Stimulated activated CD8-positive, alpha-beta memory T cell treated with anti-CD3 and anti-CD28 coated beads, Interleukin-7, amount 100 ng/mL, for 1 hour (primary cell): ENCODE measurements around the gene SFXN3.

ENCODE experiments used
- DNase-seq, 2 donors: peaks; one replicate each; pipeline ENCODE4 v3.0.0-alpha.2; 2020; ENCODE audit warnings: low read depth in 2 of 2

Gene SFXN3

DNA sequence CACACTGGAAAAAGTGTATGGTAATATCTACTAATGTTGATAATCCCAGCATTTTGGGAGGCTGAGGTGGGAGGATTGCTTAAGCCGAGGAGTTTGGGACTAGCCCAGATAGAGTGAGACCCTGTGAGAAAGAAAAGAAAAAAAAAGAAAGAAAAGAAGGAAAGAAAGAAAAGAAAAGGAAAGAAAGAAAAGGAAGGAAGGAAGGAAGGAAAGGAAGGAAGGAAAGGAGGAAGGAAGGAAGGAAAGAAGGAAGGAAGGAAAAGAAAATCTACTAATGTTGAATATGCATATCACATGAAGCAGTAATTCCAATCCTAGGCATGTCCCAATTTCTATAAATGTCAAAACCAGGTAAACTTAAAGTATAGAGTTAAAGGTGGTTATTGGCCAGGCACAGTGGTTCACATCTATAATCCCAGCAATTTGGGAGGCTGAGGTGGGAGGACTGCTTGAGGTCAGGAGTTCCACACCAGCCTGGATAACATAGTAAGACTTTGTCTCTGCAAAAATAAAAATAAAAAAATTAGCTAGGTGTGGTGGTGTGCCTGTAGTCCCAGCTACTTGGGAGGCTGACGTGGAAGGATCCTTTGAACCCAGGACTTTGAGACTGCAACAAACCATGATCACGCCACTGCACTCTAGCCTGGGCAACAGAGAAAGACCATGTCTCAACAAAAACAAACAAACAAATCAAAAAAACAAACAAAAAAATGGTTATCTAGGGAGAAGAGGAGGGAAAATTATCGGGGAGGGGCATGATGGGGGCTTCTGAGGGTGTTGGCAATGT is 25.5 kb downstream of the SFXN3 start:
- no peak for DNase-seq

DNA sequence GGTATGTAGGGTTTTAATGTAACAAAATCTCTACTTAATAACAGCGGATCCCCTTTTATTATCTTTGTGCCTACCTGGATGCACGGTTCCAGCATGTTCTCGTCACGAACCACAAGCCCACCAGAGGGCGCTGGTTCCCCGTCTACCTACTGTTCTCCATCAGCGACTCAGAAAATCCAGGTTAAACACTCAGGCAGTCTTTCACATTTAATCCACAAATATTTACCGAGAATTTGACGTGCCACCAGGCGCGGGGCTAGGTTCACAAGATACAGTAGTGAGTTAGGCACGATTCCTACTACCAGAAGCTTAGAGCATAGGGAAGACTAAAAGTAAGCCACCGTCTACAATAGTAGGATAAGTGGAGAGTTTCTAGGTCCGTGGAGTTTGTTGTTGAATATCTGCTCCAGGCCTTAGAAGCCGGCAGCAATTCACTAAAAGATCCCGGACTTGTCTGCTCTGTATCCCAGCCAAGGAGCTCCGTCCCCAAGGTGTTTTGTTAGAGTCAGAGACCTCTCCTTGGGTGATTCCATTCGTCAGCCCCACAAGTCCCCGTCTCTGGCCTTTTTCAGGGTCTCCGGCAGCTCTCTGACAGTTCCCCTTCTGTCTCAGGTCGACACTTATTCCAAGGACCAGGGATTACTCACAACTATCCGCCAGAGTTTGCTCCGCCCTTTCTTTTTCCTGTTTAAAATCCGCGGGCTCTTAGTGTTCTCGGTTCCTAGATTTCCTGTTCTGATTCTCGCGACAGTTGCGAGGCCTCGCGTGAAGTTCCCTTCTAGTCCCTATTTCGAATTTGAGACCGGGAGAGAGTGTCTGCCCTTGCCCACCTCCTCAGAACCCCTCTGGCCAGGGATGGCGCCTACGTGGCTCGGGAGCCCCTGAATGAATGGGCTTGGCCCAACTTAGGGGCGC is 29.3 kb downstream of the SFXN3 start:
- peak; percentile 81 to 86 for DNase-seq

DNA sequence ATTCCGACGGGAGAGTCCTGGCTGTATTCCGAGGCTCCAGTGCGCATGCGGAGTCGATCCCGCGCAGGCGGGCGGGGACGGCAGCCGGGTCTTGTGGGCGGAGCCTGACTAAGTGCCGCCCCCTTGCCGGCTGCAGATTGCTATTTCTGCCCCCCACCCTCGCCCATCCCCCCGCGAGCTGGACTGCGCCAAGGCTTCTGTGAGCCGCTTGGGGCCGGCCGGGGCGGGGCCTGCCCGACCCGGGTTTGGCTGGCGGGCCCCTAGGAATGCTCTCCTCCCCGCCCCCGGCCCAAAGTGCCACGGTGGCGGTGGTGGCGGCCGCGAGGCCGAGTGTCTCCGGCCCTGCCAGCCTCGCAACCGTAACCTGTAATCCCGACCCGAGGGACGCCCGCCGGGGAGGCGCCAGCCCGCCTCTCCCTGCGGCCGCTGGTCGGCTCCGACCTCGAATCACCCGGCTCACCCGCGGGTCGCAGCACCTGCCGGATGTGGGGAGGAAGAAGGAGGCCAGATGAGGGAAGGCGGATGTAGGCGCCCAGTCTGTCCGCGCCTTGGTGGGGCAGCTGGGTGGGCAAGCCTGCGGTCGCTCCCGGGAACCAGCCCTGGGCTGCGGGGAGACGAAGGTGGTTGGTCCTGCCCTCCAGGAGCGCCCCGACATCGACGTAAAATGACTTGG is 30.1 kb downstream of the SFXN3 start:
- DNase-seq: peak; percentile 69 to 79

GRCh38 chr10:101061624-101062231 is 30.7 kb downstream of the SFXN3 start, which contains the start of gene KAZALD1:
Gene KAZALD1, plus strand, starts transcription at chr10:101061989. Its CDS starts 604 bp downstream, at chr10:101062593.
- no peak for DNase-seq

GRCh38 chr10:101062232-101063049 is 31.4 kb downstream of the SFXN3 start:
- no peak for DNase-seq

DNA sequence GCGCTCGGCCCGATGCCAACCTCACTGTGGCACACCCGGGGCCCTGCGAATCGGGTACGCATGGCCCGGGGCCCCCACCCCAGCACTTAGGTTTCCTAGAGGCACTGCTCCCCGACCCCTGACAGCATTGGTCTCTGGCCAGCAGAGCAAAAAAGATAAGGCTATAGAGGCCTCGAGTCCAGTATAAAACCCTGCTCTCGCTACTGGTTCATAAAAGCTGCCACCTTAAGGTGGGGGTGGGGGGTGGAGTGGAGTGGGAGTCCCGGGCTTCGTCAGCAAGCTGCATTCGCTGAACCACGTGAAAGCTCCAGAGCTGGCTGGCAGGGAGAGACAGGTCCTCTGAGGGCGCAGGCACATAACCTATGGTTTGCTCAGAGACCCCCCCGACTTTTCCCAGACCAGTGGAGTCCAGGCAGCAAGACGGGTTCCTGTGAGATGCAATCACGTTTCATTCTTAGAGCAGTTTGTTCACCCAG is 32.1 kb downstream of the SFXN3 start:
- DNase-seq: no peak

DNA sequence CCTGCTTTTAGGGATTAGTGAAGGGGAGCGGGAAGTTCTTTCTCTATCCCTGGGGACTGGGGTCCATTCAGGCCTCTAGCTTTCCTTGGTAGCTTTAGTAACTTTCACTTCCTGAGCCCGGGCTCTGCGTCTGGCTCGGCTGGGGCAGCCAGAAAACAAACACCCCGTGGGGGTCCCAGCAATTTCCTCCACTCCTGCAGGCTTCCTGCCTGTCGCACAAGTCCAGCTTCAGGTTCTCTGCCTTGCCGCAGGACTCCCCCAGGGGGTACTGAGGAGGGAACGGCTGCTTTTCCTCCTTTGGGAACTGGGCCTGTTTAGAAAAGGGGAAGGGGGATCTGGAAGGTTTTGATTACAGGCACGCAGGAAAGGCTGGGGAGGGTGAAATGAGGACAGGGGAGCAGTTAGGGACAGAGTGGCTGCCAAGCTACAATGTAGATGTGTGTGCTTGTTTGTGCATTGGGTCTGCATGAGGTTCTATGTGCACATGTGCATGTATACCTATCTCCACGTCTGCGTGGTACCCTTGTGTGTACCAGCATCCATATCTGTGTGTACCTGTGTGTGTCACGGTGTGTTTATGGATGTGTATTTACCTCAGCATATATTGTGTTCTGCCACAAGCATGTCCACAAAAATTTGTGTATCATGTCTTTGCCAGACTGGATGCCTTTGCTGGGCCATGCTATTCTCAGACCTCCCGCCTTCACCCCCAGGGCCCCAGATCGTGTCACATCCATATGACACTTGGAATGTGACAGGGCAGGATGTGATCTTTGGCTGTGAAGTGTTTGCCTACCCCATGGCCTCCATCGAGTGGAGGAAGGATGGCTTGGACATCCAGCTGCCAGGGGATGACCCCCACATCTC is 32.7 kb downstream of the SFXN3 start:
- no peak for DNase-seq

- no peak for DNase-seq
Observed at GRCh38 chr10:101064415-101065030, 33.5 kb downstream of the SFXN3 start.

DNA sequence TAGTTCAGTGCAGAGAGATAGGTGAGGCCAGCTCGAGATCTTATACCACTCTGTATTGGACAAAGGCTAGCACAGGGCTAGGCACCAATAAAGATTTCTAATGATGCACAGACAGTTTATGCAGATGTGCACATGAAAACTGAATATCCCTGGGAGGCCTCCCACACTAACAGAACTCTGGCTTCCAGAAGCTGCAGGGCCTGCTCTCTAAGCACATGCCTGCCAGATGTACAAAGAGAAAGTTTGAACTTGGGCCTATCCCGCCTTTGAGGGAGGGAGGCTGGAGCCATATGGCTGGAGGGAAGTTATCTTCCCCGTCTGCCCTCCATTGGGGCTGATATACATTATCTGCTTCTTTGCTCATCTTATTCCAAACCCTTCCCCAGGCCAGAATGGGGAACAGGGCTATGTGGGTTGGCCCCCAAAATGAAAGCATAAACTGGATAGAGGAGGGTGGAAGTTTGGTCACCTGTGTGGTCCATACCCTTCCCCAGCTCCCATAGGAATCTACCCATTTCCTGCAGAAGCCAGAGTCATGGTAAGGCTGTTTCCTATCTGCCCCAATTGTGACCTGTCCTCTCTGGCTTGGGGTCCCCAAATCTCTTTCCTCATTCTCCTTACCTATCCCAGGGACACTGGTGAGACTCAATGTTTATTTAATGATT is 34.6 kb downstream of the SFXN3 start:
- no peak for DNase-seq

DNA sequence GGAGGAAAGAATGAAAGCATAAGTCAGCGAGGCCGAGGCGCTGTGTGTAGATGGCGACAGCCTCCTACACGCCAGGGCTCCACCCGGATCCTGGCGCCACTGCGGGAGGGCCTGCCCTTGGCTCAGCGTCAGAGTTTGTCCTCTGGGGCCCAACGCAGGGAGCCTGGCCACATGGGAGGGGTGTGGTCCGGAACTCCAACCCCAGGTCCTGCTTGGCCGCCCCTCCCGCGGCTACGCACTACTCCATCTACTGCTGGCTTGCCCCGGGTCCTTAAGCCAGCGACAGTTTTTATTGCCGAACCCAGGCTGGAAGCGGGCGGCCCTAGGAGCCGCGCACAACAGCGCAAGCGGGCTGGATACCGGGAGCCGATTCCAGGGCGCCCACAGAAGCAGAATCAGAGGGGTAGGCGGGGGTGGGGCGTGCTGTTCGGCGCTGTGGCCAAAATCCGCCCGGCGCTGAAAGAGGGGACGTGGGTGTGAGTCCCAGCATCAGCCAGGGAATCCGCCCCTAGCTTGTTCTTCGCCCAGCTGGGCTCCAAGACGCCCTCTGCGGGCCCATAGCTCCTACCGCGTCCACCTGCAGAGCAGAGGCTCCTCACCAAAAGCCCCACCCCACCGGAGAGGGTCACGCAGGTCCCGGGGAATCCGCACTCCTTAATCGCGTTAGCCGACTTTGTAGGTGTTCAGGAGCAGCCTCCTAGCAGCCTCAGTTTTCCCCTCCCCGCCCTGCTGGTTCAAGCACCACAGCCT is 35.3 kb downstream of the SFXN3 start:
- no peak for DNase-seq

DNA sequence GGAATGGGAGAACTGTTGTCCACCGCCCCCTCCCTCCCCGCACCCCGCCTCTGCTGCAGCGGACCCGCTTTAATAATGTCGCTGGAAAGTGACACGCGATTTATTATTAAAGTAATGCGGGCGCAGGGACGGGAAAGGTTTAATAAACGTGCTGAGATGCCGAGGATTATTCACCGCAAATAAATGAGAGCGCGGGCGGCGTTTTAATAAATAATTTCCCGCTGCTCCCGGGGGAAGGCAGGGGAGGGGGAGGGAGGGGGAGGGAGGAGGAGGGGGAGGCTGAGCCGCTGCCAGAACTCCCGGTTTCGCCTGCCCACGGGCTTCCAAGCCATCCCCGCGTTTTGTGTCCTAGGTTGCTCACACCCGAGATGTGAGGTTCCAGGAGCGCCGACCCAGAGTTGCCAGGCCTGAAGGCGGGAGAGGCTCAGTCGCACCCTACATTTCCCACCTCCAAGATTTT is 35.9 kb downstream of the SFXN3 start:
- DNase-seq: no peak

DNA sequence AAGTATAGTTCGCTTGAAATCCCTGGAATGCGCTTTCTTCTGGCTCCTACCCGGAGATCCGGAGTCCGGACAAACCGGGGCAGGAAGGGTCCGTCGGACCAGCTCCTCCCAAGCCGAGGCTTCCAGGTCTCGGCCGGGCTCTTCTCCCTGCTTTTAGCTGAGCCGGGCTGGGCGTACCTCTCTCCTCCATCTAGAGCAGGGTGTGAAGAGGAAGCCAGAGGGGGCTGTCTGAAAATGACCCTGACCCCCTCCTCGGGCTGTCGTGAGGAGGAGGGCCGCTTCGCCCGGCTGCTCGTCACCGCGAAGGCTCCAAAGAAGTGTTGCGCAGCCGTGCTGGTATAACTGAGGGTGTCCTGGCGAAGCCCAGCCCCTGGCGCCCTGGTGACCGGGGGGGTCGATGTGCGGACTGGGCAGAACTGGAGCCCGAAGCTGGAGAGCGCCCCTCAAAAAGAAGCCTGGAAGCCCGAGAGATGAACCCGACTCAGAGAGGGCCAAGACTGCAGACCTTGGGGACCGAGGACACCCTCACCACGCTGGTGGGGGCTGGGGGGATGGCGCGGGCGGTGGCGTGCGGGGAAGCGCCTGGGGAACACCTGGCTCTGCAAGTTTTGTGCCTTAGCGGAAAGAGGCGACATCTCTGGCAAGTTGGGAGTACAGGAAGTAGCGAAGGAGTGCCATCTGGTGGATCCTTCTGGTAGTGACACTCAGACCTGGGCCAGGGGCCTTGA is 36.5 kb downstream of the SFXN3 start:
- peak; percentile 47 to 61 for DNase-seq

- DNase-seq: no peak
Observed at GRCh38 chr10:101069441-101069840, 38.4 kb downstream of the SFXN3 start.

- no peak for DNase-seq
Observed at GRCh38 chr10:101070098-101070497, 39.1 kb downstream of the SFXN3 start.

DNA sequence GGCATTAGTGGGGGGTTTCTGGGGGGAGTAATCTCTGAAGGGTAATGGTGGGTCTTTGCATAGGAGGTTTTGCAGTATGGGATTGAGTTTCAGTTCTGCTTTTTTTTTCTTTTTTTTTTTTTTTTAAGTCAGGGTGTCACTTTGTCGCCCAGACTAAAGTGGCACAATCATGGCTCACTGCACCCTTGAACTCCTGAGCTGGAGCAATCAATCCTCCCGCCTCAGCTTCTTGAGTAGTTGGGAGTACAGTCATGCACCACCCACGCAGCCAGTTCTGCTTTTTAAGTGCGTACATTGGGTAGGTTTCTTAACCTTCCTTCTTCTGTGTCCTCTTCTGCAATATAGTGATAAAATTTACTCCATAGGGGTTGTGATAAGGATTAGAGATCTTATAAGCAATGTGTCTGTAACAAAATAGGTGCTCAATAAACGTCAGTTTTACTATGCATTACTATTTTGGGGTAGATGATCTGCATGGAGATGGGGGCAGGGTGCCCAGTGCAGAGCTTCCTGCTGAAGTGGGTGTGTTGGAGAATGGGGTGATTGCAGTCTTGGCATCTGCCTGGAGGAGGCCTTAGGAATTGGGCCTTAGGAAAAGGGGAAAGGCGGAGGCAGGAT is 40.3 kb downstream of the SFXN3 start:
- no peak for DNase-seq

- DNase-seq: no peak
Observed at GRCh38 chr10:101071885-101072433, 40.9 kb downstream of the SFXN3 start.
